ENCODE results near the gene ACSL1. TPM values are rescaled to one million over a fixed set of nuclear protein-coding genes. Genes with fewer than 3 reads are reported as not detected.

The ACSL1 gene
- total and polyA plus RNA-seq, 2 donors (not counting 3 experiments of a cell fraction or from before 2014, with no cell fraction given): 7.3 to 17.7 TPM

DNA sequence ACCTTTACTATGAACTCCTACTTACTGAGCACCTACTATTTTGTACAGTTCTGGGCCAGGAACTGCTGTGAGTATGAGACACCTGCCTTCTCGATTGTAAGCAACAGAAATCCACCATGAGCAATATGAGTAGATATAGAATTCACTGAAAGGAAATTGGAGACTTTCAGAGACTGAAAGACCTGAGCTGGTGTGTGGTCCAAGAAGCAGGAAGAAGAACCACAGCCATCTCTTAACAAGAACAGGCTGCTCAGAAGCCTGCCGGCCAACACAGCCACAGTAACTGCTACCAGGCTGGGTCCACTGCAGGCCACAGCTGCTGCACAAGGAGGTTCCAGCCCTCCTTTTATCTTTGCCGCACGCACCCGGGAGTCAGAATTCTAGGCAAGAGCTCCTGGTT, 10.8 kb upstream of the ACSL1 start:
- Histone ChIP-seq H3K27ac (ENCODE audit: insufficient read depth, low read depth, low read length) (no peak overlapping the region), H3K79me2 (ENCODE audit: control insufficient read depth, insufficient read depth, low read length) (no peaks in the 10 kb centered on the region), H3K4me3 (replicated peaks in 1 of 3; ENCODE audit: insufficient read depth in 1 of 3, low read depth in 1 of 3, low read length in 3 of 3) (no peak overlapping the region), H2AFZ (ENCODE audit: low read depth, low read length) (no peak overlapping the region), H3K9me3 (replicated peaks; ENCODE audit: control insufficient read depth, insufficient read depth, low read length) (no peaks in the 10 kb centered on the region), H4K20me1 (replicated peaks; ENCODE audit: control insufficient read depth, extremely low read depth, insufficient read depth, low read length) (no peaks in the 10 kb centered on the region), H3K36me3 (ENCODE audit: control insufficient read depth in 2 of 2, extremely low read depth in 1 of 2, insufficient read depth in 2 of 2, low read length in 2 of 2) (no peaks in the 10 kb centered on the region), H3K27me3 (ENCODE audit: control insufficient read depth in 2 of 2, insufficient read depth in 2 of 2, low read length in 2 of 2) (peaks cover 4 to 10% of the 10 kb centered on the region in 2 experiments), H3K4me1 (ENCODE audit: control insufficient read depth, extremely low read depth, insufficient read depth, low read length) (no peaks in the 10 kb centered on the region), H3K9ac (replicated peaks; ENCODE audit: extremely low read depth, insufficient read depth, low read length) (no peak overlapping the region), H3K9me1 (replicated peaks; ENCODE audit: control insufficient read depth, extremely low read depth, insufficient read depth, low read length) (no peaks in the 10 kb centered on the region), H3K4me2 (ENCODE audit: insufficient read depth, low read length) (no peak overlapping the region)
- BruUV-seq (replicated peaks): no TSS peak
- ChIA-PET CTCF (interaction anchor here (1.5 kb wide), 1 partner anchor 91 kb away, joined by 3 read pairs; no protein-coding TSS in a partner anchor), POLR2A (no interaction called here)
- TF ChIP-seq MAX (IDR thresholded peaks at IDR 0.05; ENCODE audit: insufficient read depth, insufficient read length) (no peak), GATA2 (IDR thresholded peaks at IDR 0.05; ENCODE audit: insufficient read depth, insufficient read length, low read depth, low read length) (no peak), POLR2A (IDR thresholded peaks at IDR 0.05; ENCODE audit: low read depth, low read length) (no peak), MYC (IDR thresholded peaks at IDR 0.05; ENCODE audit: low read depth, low read length) (no peak), FOS (IDR thresholded peaks at IDR 0.05; ENCODE audit: borderline replicate concordance, insufficient read depth, low read length) (no peak), JUN (IDR thresholded peaks at IDR 0.05; ENCODE audit: borderline replicate concordance, insufficient read depth, insufficient read length, low read depth) (no peak), EZH2 (IDR thresholded peaks at IDR 0.05; ENCODE audit: borderline replicate concordance, low read depth, low read length, severe bottlenecking) (no peak), POLR2AphosphoS5 (IDR thresholded peaks at IDR 0.05; ENCODE audit: insufficient read depth, low read depth, low read length) (no peak)
- TF ChIP-seq, protein P1, sequence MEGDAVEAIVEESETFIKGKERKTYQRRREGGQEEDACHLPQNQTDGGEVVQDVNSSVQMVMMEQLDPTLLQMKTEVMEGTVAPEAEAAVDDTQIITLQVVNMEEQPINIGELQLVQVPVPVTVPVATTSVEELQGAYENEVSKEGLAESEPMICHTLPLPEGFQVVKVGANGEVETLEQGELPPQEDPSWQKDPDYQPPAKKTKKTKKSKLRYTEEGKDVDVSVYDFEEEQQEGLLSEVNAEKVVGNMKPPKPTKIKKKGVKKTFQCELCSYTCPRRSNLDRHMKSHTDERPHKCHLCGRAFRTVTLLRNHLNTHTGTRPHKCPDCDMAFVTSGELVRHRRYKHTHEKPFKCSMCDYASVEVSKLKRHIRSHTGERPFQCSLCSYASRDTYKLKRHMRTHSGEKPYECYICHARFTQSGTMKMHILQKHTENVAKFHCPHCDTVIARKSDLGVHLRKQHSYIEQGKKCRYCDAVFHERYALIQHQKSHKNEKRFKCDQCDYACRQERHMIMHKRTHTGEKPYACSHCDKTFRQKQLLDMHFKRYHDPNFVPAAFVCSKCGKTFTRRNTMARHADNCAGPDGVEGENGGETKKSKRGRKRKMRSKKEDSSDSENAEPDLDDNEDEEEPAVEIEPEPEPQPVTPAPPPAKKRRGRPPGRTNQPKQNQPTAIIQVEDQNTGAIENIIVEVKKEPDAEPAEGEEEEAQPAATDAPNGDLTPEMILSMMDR (IDR thresholded peaks at IDR 0.05; ENCODE audit: extremely low read depth in 1 of 2, insufficient read depth in 1 of 2, low read depth in 1 of 2, low read length in 2 of 2): no peak
- DNase-seq (ENCODE audit: low read depth, low spot score) (no peak), FAIRE-seq (no peak)
- dilution Hi-C loops (cut with MboI; ENCODE audit: extremely low pct_ligation_motif_present, low sequenced_read_pairs): no loop called here
- intact Hi-C loops (cut with micrococcal nuclease): no loop called here

All from endothelial cell of umbilical vein (primary cell).